GM21447 (cell line): ENCODE data around the gene RAB35.

Experiments used
- ATAC-seq: cut with Tn5 transposase; IDR thresholded peaks from one replicate; pipeline ENCODE4 v1.9.1; 2021; ENCODE audit not compliant: unreplicated experiment

RAB35 gene

GRCh38 chr12:120109570-120110267 lies 6.8 kb downstream of the RAB35 start:
- no peak for ATAC-seq

- no peak for ATAC-seq
Observed at GRCh38 chr12:120106151-120106550, 10.4 kb downstream of the RAB35 start.

- no peak for ATAC-seq
Observed at GRCh38 chr12:120103371-120103770, 13.2 kb downstream of the RAB35 start.

GRCh38 chr12:120103044-120103338 lies 13.6 kb downstream of the RAB35 start:
- ATAC-seq = no peak

GRCh38 chr12:120102189-120103043 lies 14.1 kb downstream of the RAB35 start:
- no peak for ATAC-seq

GRCh38 chr12:120101617-120102016 lies 14.9 kb downstream of the RAB35 start:
- ATAC-seq = no peak

- no peak for ATAC-seq
Observed at GRCh38 chr12:120101182-120101581, 15.4 kb downstream of the RAB35 start.

GRCh38 chr12:120100630-120101029 lies 15.9 kb downstream of the RAB35 start:
- ATAC-seq = no peak

GRCh38 chr12:120099738-120100137 lies 16.8 kb downstream of the RAB35 start:
- no peak for ATAC-seq

- no peak for ATAC-seq
Observed at GRCh38 chr12:120098756-120099470, 17.6 kb downstream of the RAB35 start.

GRCh38 chr12:120096671-120097202 lies 19.8 kb downstream of the RAB35 start:
- ATAC-seq = no peak

GRCh38 chr12:120095736-120096135 lies 20.8 kb downstream of the RAB35 start:
- ATAC-seq = no peak

GRCh38 chr12:120095331-120095730 lies 21.2 kb downstream of the RAB35 start:
- ATAC-seq = no peak

GRCh38 chr12:120094485-120094884 lies 22.1 kb downstream of the RAB35 start:
- no peak for ATAC-seq

- ATAC-seq = no peak
Observed at GRCh38 chr12:120093592-120094355, 22.8 kb downstream of the RAB35 start.

GRCh38 chr12:120093336-120093591 lies 23.3 kb downstream of the RAB35 start:
- ATAC-seq = no peak

- ATAC-seq = no peak
Observed at GRCh38 chr12:120092551-120093335, 23.8 kb downstream of the RAB35 start.

GRCh38 chr12:120091371-120092090 lies 25.0 kb downstream of the RAB35 start:
- no peak for ATAC-seq

- ATAC-seq = no peak
Observed at GRCh38 chr12:120090626-120091295, 25.8 kb downstream of the RAB35 start.
